Adipocyte (in vitro differentiated cells): ENCODE measurements around the gene POFUT2.

Source experiments
- DNase-seq: peaks from one replicate; pipeline ENCODE4 v3.0.0-alpha.2; 2015; ENCODE audit warnings: low read depth
- H3K27me3 ChIP-seq: replicated peaks from 2 replicates; pipeline ENCODE4 v1.7.0; 2013; ENCODE audit warnings: mild to moderate bottlenecking, low read length, moderate library complexity; ENCODE audit not compliant: control insufficient read depth, insufficient read depth
- H3K36me3 ChIP-seq: 2 replicates; pipeline ENCODE4 v1.7.0; 2013; ENCODE audit warnings: low read length, mild to moderate bottlenecking, moderate library complexity; ENCODE audit not compliant: control insufficient read depth, insufficient read depth, severe bottlenecking
- H3K4me1 ChIP-seq: 2 replicates; pipeline ENCODE4 v1.7.0; 2013; ENCODE audit warnings: mild to moderate bottlenecking, low read length, moderate library complexity; ENCODE audit not compliant: control insufficient read depth, insufficient read depth
- H3K4me3 ChIP-seq: 2 replicates; pipeline ENCODE4 v1.7.0; 2013; ENCODE audit warnings: mild to moderate bottlenecking, low read length, moderate library complexity
- H3K9ac ChIP-seq: 2 replicates; pipeline ENCODE4 v1.7.0; 2013; ENCODE audit warnings: mild to moderate bottlenecking, low read length, moderate library complexity
- H3K9me3 ChIP-seq: 2 replicates; pipeline ENCODE4 v1.7.0; 2013; ENCODE audit warnings: mild to moderate bottlenecking, low read length, moderate library complexity; ENCODE audit not compliant: control insufficient read depth

POFUT2 gene

GRCh38 chr21:45283611-45284455 lies 3.9 kb downstream of the POFUT2 start:
- Histone ChIP-seq H3K36me3 (peaks cover 65% of the 10 kb centered on the region), H3K27me3 (no peaks in the 10 kb centered on the region), H3K9ac (no peak overlapping the region), H3K4me1 (peaks cover 7% of the 10 kb centered on the region), H3K4me3 (no peak overlapping the region), H3K9me3 (no peaks in the 10 kb centered on the region)
- no peak for DNase-seq

- Histone ChIP-seq H3K4me1 (peaks cover 4% of the 10 kb centered on the region), H3K27me3 (no peaks in the 10 kb centered on the region), H3K9me3 (no peaks in the 10 kb centered on the region), H3K4me3 (no peak overlapping the region), H3K36me3 (peaks cover 71% of the 10 kb centered on the region), H3K9ac (no peak overlapping the region)
- DNase-seq: no peak
Observed at GRCh38 chr21:45283035-45283610, 4.6 kb downstream of the POFUT2 start.

GRCh38 chr21:45282283-45283034 lies 5.2 kb downstream of the POFUT2 start:
- H3K4me1 ChIP-seq: peaks cover 4% of the 10 kb centered on the region
- H3K9me3 ChIP-seq: no peaks in the 10 kb centered on the region
- H3K36me3 ChIP-seq: peaks cover 78% of the 10 kb centered on the region
- no peak for DNase-seq
- no peak overlapping the region for H3K9ac ChIP-seq
- no peaks in the 10 kb centered on the region for H3K27me3 ChIP-seq
- no peak overlapping the region for H3K4me3 ChIP-seq

- Histone ChIP-seq H3K36me3 (peaks cover 86% of the 10 kb centered on the region), H3K4me3 (no peak overlapping the region), H3K9me3 (no peaks in the 10 kb centered on the region), H3K4me1 (peaks cover 3% of the 10 kb centered on the region), H3K9ac (no peak overlapping the region), H3K27me3 (no peaks in the 10 kb centered on the region)
- no peak for DNase-seq
Observed at GRCh38 chr21:45281411-45282282, 6.0 kb downstream of the POFUT2 start.

- Histone ChIP-seq H3K4me1 (no peaks in the 10 kb centered on the region), H3K36me3 (peaks cover 90% of the 10 kb centered on the region), H3K9ac (no peak overlapping the region), H3K9me3 (no peaks in the 10 kb centered on the region), H3K27me3 (no peaks in the 10 kb centered on the region), H3K4me3 (no peak overlapping the region)
- DNase-seq: no peak
Observed at GRCh38 chr21:45280969-45281368, 6.7 kb downstream of the POFUT2 start.

GRCh38 chr21:45280178-45280821 lies 7.4 kb downstream of the POFUT2 start:
- H3K27me3 ChIP-seq: no peaks in the 10 kb centered on the region
- H3K9me3 ChIP-seq: no peaks in the 10 kb centered on the region
- no peak overlapping the region for H3K9ac ChIP-seq
- H3K4me1 ChIP-seq: no peaks in the 10 kb centered on the region
- H3K36me3 ChIP-seq: peaks cover 87% of the 10 kb centered on the region
- no peak for DNase-seq
- H3K4me3 ChIP-seq: no peak overlapping the region

GRCh38 chr21:45279446-45280177 lies 8.1 kb downstream of the POFUT2 start:
- Histone ChIP-seq H3K9me3 (no peaks in the 10 kb centered on the region), H3K4me1 (no peaks in the 10 kb centered on the region), H3K27me3 (no peaks in the 10 kb centered on the region), H3K36me3 (peaks cover 87% of the 10 kb centered on the region), H3K9ac (no peak overlapping the region), H3K4me3 (no peak overlapping the region)
- no peak for DNase-seq

- Histone ChIP-seq H3K36me3 (peaks cover 81% of the 10 kb centered on the region), H3K27me3 (no peaks in the 10 kb centered on the region), H3K9ac (no peak overlapping the region), H3K4me3 (no peak overlapping the region), H3K9me3 (no peaks in the 10 kb centered on the region), H3K4me1 (no peaks in the 10 kb centered on the region)
- DNase-seq: no peak
Observed at GRCh38 chr21:45278156-45278911, 9.4 kb downstream of the POFUT2 start.

- no peaks in the 10 kb centered on the region for H3K9me3 ChIP-seq
- no peak overlapping the region for H3K4me3 ChIP-seq
- H3K36me3 ChIP-seq: peaks cover 79% of the 10 kb centered on the region
- no peaks in the 10 kb centered on the region for H3K4me1 ChIP-seq
- no peaks in the 10 kb centered on the region for H3K27me3 ChIP-seq
- no peak for DNase-seq
- no peak overlapping the region for H3K9ac ChIP-seq
Observed at GRCh38 chr21:45277101-45278045, 10.3 kb downstream of the POFUT2 start.
